Heart left ventricle (tissue), 13 donors: ENCODE results near the gene KCNJ9.

ENCODE experiments used
- CTCF ChIP-seq, 12 donors: fragments of 200-600 bp; sonication (generic) in 4 of 12; IDR thresholded peaks; one replicate each; pipeline versions ENCODE4 v1.5.0 to v1.8.0; 2018 to 2022; ENCODE audit warnings: antibody characterized with exemption in 12 of 12, mild to moderate bottlenecking in 5 of 12
- POLR2A ChIP-seq, 2 donors: fragments of 450-650 bp; IDR thresholded peaks; one replicate each; pipeline ENCODE4 v1.6.1; 2017; ENCODE audit warnings: antibody characterized with exemption in 2 of 2, mild to moderate bottlenecking in 2 of 2, moderate library complexity in 2 of 2
- donor health status: ischemic (EF 13 %, LVEDD 7.1; RV severe dilation, severe dysfunction).
- donor health status: DM: no; HTN: yes; CAD: no.
- donor health status: DM: no; HTN: no; CAD: no.
- donor health status: ischemic (EF 25% LVEDD 6.9; RV normal size, moderate dysfunction).
- donor health status: ischemic (EF 25% LVEDD 5.7; RV mildly dilated, moderate dysfunction).
- donor health status: ischemic (EF 35%, LVEDD 5.7; RV mildly dilated, moderate dysfunction).
- donor health status: nonischemic (EF 11% LVEDD 7.7; RV severe dilation, severe dysfunction).
- donor health status: DM: yes; HTN: yes; CAD: no.
- donor health status: PGD.
- donor health status: ischemic (EF 29% LVEDD 5.4; RV normal size, mild dysfunction).
- donor health status: nonischemic (EF 23%, LVEDD 6.1; RV moderate dilation, normal function).

DNA sequence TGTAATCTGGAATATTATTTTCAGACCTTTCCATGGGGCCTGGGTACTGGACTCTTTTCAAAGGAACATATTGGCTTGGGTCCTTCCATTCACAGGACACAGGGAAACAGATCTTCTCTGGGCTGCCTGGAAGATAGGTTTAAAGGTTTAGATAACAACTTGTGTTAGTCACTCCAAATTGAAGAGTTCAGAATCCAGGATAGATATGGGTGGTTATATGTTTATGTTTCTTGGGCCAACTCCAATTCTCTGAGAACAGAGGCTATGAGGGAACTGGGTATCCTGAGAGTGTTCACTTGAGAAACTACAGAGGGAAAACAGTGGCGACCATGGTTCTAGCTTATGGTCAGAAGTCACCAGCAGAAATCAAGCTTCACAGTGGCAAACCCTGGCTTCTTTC is 40.9 kb upstream of the KCNJ9 start:
- TF ChIP-seq POLR2A (IDR thresholded peaks at IDR 0.05) (no peak), CTCF (IDR thresholded peaks at IDR 0.05) (no peak)
